Mesenchymal stem cell (in vitro differentiated cells and primary cell): ENCODE results near the gene AOPEP.

Experiments used
- DNase-seq: peaks from one replicate; pipeline ENCODE4 v3.0.0-alpha.2; 2013
- H2AFZ ChIP-seq: one replicate; pipeline ENCODE4 v1.6.1; 2013; ENCODE audit warnings: low read depth, mild to moderate bottlenecking, control low read depth, inconsistent platforms, low read length, moderate library complexity
- H2AK5ac ChIP-seq: 2 replicates; pipeline ENCODE4 v1.6.1; 2013; ENCODE audit warnings: low read length, moderate library complexity, mild to moderate bottlenecking, inconsistent platforms; ENCODE audit not compliant: severe bottlenecking
- H2BK120ac ChIP-seq: one replicate; pipeline ENCODE4 v1.6.1; 2013; ENCODE audit warnings: low read depth, mild to moderate bottlenecking, inconsistent platforms, low read length, moderate library complexity
- H2BK12ac ChIP-seq, 2 experiments: one replicate each; pipeline ENCODE4 v1.6.1; 2013; ENCODE audit warnings: inconsistent platforms in 2 of 2, low read length in 2 of 2, mild to moderate bottlenecking in 2 of 2, moderate library complexity in 2 of 2, control low read depth in 1 of 2
- H2BK15ac ChIP-seq: one replicate; pipeline ENCODE4 v1.6.1; 2013; ENCODE audit warnings: mild to moderate bottlenecking, low read depth, inconsistent platforms; ENCODE audit not compliant: poor library complexity, severe bottlenecking
- H2BK5ac ChIP-seq: 2 replicates; pipeline ENCODE4 v1.6.1; 2013; ENCODE audit warnings: low read depth, mild to moderate bottlenecking, low read length, control low read depth, inconsistent platforms; ENCODE audit not compliant: poor library complexity, severe bottlenecking
- H3K14ac ChIP-seq, 2 experiments: one replicate each; pipeline ENCODE4 v1.6.1; 2013; ENCODE audit warnings: inconsistent platforms in 2 of 2, low read length in 2 of 2, control low read depth in 1 of 2, mild to moderate bottlenecking in 1 of 2, moderate library complexity in 1 of 2
- H3K18ac ChIP-seq, 2 experiments: one replicate each; pipeline ENCODE4 v1.6.1; 2013; ENCODE audit warnings: inconsistent platforms in 2 of 2, low read length in 2 of 2, control low read depth in 1 of 2, low read depth in 1 of 2, mild to moderate bottlenecking in 1 of 2
- H3K23ac ChIP-seq, 2 experiments: one replicate each; pipeline ENCODE4 v1.6.1; 2013; ENCODE audit warnings: inconsistent platforms in 2 of 2, low read length in 2 of 2, mild to moderate bottlenecking in 2 of 2, moderate library complexity in 2 of 2, control low read depth in 1 of 2
- H3K27ac ChIP-seq: 2 replicates; pipeline ENCODE4 v1.5.1; 2013; ENCODE audit warnings: mild to moderate bottlenecking, moderate library complexity, low read length, control low read depth, inconsistent platforms; ENCODE audit not compliant: poor library complexity, severe bottlenecking
- H3K27me3 ChIP-seq, 2 experiments: 2 replicates each; pipeline versions ENCODE4 v1.6.1 to v1.7.0; 2013; ENCODE audit warnings: low read length in 2 of 2, mild to moderate bottlenecking in 2 of 2, moderate library complexity in 2 of 2, control low read depth in 1 of 2, inconsistent platforms in 1 of 2; ENCODE audit not compliant: control insufficient read depth in 1 of 2, insufficient read depth in 1 of 2
- H3K36me3 ChIP-seq, 2 experiments: 2 replicates each; pipeline versions ENCODE4 v1.6.1 to v1.7.0; 2013; ENCODE audit warnings: low read length in 2 of 2, control low read depth in 1 of 2, inconsistent platforms in 1 of 2, low read depth in 1 of 2, mild to moderate bottlenecking in 1 of 2; ENCODE audit not compliant: insufficient read depth in 2 of 2, control insufficient read depth in 1 of 2
- H3K4ac ChIP-seq, 2 experiments: one replicate each; pipeline ENCODE4 v1.6.1; 2013; ENCODE audit warnings: inconsistent platforms in 2 of 2, low read length in 2 of 2, mild to moderate bottlenecking in 2 of 2, moderate library complexity in 2 of 2, control low read depth in 1 of 2, low read depth in 1 of 2
- H3K4me1 ChIP-seq: 2 replicates; pipeline ENCODE4 v1.6.1; 2013; ENCODE audit warnings: low read depth, low read length, control low read depth; ENCODE audit not compliant: control insufficient read depth, insufficient read depth
- H3K4me2 ChIP-seq: 2 replicates; pipeline ENCODE4 v1.6.1; 2013; ENCODE audit warnings: low read length, mild to moderate bottlenecking, inconsistent platforms; ENCODE audit not compliant: poor library complexity, severe bottlenecking
- H3K4me3 ChIP-seq, 2 experiments: 2 replicates each; pipeline versions ENCODE4 v1.5.1 to v1.7.0; 2013; ENCODE audit warnings: low read length in 2 of 2, mild to moderate bottlenecking in 2 of 2, control low read depth in 1 of 2, low read depth in 1 of 2; ENCODE audit not compliant: insufficient read depth in 1 of 2
- H3K79me1 ChIP-seq: replicated peaks from 2 replicates; pipeline ENCODE4 v1.6.1; 2013; ENCODE audit warnings: mild to moderate bottlenecking, control low read depth, low read length, inconsistent platforms; ENCODE audit not compliant: poor library complexity, severe bottlenecking
- H3K9ac ChIP-seq: 2 replicates; pipeline ENCODE4 v1.7.0; 2013; ENCODE audit warnings: mild to moderate bottlenecking, low read length, moderate library complexity
- H3K9me3 ChIP-seq: 2 replicates; pipeline ENCODE4 v1.7.0; 2013; ENCODE audit warnings: mild to moderate bottlenecking, low read length; ENCODE audit not compliant: control insufficient read depth
- H4K8ac ChIP-seq: one replicate; pipeline ENCODE4 v1.6.1; 2013; ENCODE audit warnings: inconsistent platforms, mild to moderate bottlenecking, low read length, moderate library complexity
- H4K91ac ChIP-seq: one replicate; pipeline ENCODE4 v1.6.1; 2013; ENCODE audit warnings: mild to moderate bottlenecking, low read length, inconsistent platforms
- WGBS: methylation state at CpG from one replicate; pipeline ENCODE4 v1.1.7; 2013; ENCODE audit warnings: mixed read lengths; 5-methylcytosine and 5-hydroxymethylcytosine counted together

AOPEP gene

DNA sequence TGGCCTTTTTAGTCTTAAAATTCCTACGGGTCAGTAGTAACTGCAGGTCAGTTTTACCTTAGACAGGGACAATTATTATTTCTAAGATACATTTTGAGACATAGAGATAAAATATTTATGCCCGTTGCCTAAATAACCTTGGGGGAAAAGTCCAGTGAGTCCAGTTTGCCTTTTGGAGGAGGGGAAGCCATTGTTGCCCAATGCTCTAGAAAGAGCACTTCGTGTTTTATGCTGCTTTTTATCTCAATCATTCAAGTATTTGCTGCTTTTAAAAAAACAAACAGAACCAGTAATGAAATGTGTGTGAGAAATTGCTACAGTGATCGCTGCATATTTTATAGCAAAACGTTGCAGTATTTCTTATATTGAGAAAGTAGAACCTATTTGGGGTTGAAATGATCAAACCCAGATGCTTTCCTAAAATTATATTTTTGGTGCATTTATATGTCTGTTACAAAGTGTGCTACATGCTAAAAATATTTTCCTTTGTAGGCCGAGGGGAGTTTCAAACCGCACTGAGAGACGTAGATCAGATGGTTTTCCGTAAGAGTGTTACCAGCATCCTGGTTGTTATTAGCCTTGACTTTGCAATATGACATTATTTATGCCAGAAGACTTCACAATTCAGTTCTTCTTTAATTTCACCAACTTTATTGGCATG, 266.8 kb downstream of the AOPEP start:
- WGBS = 95% methylated on average over 7 of the region's 9 CpGs
- Histone ChIP-seq H2AK5ac (no peak overlapping the region), H3K36me3 (peaks cover 2 to 11% of the 10 kb centered on the region in 2 experiments)

GRCh38 chr9:94993821-94994165, 267.3 kb downstream of the AOPEP start:
- Histone ChIP-seq H3K79me1 (peaks cover 2% of the 10 kb centered on the region), H2AFZ (no peak overlapping the region), H3K14ac (no peak overlapping the region), H4K8ac (no peak overlapping the region), H3K9me3 (no peaks in the 10 kb centered on the region), H4K91ac (no peak overlapping the region), H3K4me3 (no peak overlapping the region), H3K9ac (no peak overlapping the region), H3K27ac (no peak overlapping the region), H3K4me2 (no peak overlapping the region), H3K36me3 (peaks cover 0 to 7% of the 10 kb centered on the region in 2 experiments), H2BK120ac (no peak overlapping the region), H3K27me3 (no peaks in the 10 kb centered on the region), H2AK5ac (peak overlapping the region; percentile 72), H2BK15ac (no peak overlapping the region), H3K23ac (no peak overlapping the region), H3K4me1 (peaks cover 8% of the 10 kb centered on the region), H2BK5ac (no peak overlapping the region), H2BK12ac (no peak overlapping the region), H3K4ac (no peak overlapping the region), H3K18ac (no peak overlapping the region)
- 96% methylated on average over 7 of the region's 7 CpGs for WGBS
- no peak for DNase-seq

More for the DNA sequence above, 266.8 kb downstream of the AOPEP start:
- no peak overlapping the region for H3K18ac ChIP-seq
- no peak overlapping the region for H4K91ac ChIP-seq
- H3K4ac ChIP-seq = no peak overlapping the region
- H3K79me1 ChIP-seq = peaks cover 2% of the 10 kb centered on the region
- H2AFZ ChIP-seq = no peak overlapping the region
- no peak overlapping the region for H3K27ac ChIP-seq
- H3K27me3 ChIP-seq = no peaks in the 10 kb centered on the region
- no peak overlapping the region for H3K14ac ChIP-seq
- DNase-seq = no peak
- H4K8ac ChIP-seq = no peak overlapping the region
- H2BK120ac ChIP-seq = no peak overlapping the region
- peaks cover 8% of the 10 kb centered on the region for H3K4me1 ChIP-seq
- no peaks in the 10 kb centered on the region for H3K9me3 ChIP-seq
- H2BK12ac ChIP-seq = no peak overlapping the region
- no peak overlapping the region for H2BK15ac ChIP-seq
- no peak overlapping the region for H3K4me3 ChIP-seq
- H3K4me2 ChIP-seq = no peak overlapping the region
- no peak overlapping the region for H3K23ac ChIP-seq
- H2BK5ac ChIP-seq = no peak overlapping the region
- no peak overlapping the region for H3K9ac ChIP-seq

- Histone ChIP-seq H3K9ac (no peak overlapping the region), H3K27me3 (no peaks in the 10 kb centered on the region), H3K4me1 (peaks cover 8% of the 10 kb centered on the region), H2BK120ac (no peak overlapping the region), H2BK12ac (no peak overlapping the region), H3K4ac (no peak overlapping the region), H3K4me3 (no peak overlapping the region), H3K18ac (peak overlapping the region in 1 of 2 experiments; percentile 5), H4K8ac (no peak overlapping the region), H3K4me2 (no peak overlapping the region), H2BK5ac (peak overlapping the region; percentile 12), H2BK15ac (no peak overlapping the region), H3K79me1 (peaks cover 2% of the 10 kb centered on the region), H2AFZ (no peak overlapping the region), H4K91ac (no peak overlapping the region), H3K9me3 (no peaks in the 10 kb centered on the region), H3K36me3 (peaks cover 0 to 2% of the 10 kb centered on the region in 2 experiments), H3K23ac (no peak overlapping the region), H3K14ac (no peak overlapping the region), H3K27ac (peak overlapping the region; percentile 86), H2AK5ac (peak overlapping the region; percentile 24)
- DNase-seq = no peak
- WGBS = 92% methylated on average over 2 of the region's 3 CpGs
Observed at GRCh38 chr9:94995048-94995693, 268.7 kb downstream of the AOPEP start.

GRCh38 chr9:94996641-94997040, 270.1 kb downstream of the AOPEP start:
- Histone ChIP-seq H3K27ac (peak overlapping the region; percentile 86), H3K14ac (no peak overlapping the region), H3K18ac (no peak overlapping the region), H2BK120ac (no peak overlapping the region), H2AFZ (no peak overlapping the region), H3K9ac (no peak overlapping the region), H2BK15ac (no peak overlapping the region), H3K79me1 (peaks cover 2% of the 10 kb centered on the region), H4K8ac (no peak overlapping the region), H3K9me3 (no peaks in the 10 kb centered on the region), H3K4ac (no peak overlapping the region), H3K36me3 (peaks cover 0 to 2% of the 10 kb centered on the region in 2 experiments), H4K91ac (no peak overlapping the region), H3K27me3 (no peaks in the 10 kb centered on the region), H3K4me1 (peaks cover 4% of the 10 kb centered on the region), H2BK12ac (no peak overlapping the region), H3K23ac (peak overlapping the region in 1 of 2 experiments; percentile 38), H3K4me2 (no peak overlapping the region), H2BK5ac (peak overlapping the region; percentile 97), H2AK5ac (peak overlapping the region; percentile 97), H3K4me3 (no peak overlapping the region)
- no CpG with 5 or more reads among the region's 1 CpG for WGBS
- DNase-seq = no peak
